Natural killer cell treated with Interleukin-12 subunit alpha and Interleukin-12 subunit beta and Interleukin-15 and Interleukin-18, amount 100 ng/mL, for 72 hours (primary cell): ENCODE measurements around the gene NEDD9. TPM values are rescaled to one million over a fixed set of nuclear protein-coding genes. Genes with fewer than 3 reads are reported as not detected.

Source experiments
- ATAC-seq, 2 donors: fragments of 150-1000 bp; cut with Tn5 transposase in 1 of 2; sonication (Bioruptor Pico), chemical (Tn5 transposase) in 1 of 2; 2 replicates each; pipeline ENCODE4 v1.10.0; 2021
- DNase-seq: peaks from one replicate; pipeline ENCODE4 v3.0.0; 2022; ENCODE audit warnings: low spot score
- H3K27ac Mint-ChIP-seq, 2 donors: 1 replicate in 1 of 2; 2 replicates in 1 of 2; pipeline ENCODE4 v1.8.0; 2022; ENCODE audit warnings: mixed read lengths in 2 of 2, mild to moderate bottlenecking in 1 of 2, moderate library complexity in 1 of 2
- H3K27me3 Mint-ChIP-seq, 2 donors: 1 replicate in 1 of 2; 2 replicates in 1 of 2; pipeline ENCODE4 v1.8.0; 2022; ENCODE audit warnings: mixed read lengths in 2 of 2
- H3K36me3 Mint-ChIP-seq: one replicate; pipeline ENCODE4 v1.8.0; 2022; ENCODE audit warnings: mixed read lengths
- H3K4me1 Mint-ChIP-seq, 2 donors: 1 replicate in 1 of 2; 2 replicates in 1 of 2; pipeline ENCODE4 v1.8.0; 2022; ENCODE audit warnings: low read depth in 2 of 2, mixed read lengths in 2 of 2, mild to moderate bottlenecking in 1 of 2
- H3K4me3 Mint-ChIP-seq: one replicate; pipeline ENCODE4 v1.8.0; 2022; ENCODE audit warnings: mixed read lengths
- H3K9me3 Mint-ChIP-seq: 2 replicates; pipeline ENCODE4 v1.8.0; 2022; ENCODE audit warnings: mixed read lengths
- total RNA-seq, 2 donors: library from RNA; stranded (reverse); gene quantifications; one replicate each; pipeline ENCODE4 v1.2.3, GENCODE V29; 2022

The NEDD9 gene
- total RNA-seq, 2 donors from 2014 or later, result 59.9 to 81.3 TPM

DNA sequence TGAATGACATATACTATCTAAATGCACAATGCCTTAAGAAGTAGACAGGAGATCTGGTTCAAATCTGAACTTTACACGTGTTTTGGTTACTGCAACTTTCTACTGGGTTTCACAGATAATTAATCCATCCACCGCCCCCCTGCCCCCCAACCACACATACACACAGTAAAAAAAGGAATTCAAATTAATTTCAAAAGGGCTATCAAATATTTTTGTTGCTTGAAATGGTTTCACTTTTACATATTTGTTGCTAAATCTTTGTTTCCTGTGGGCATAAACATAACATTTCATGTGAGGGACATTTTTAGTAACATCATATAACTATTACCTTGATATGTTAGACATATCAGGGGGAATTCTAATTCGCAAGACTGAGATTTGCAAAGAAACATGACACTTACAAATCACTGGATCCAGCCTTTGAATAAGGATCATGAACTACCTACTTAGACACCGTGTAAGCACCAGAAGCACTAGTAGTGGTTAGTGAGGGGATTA, 7.5 kb downstream of the NEDD9 start:
- no peak for DNase-seq
- Mint-ChIP-seq H3K4me3 (peak overlapping the region; percentile 85), H3K36me3 (peaks cover 20% of the 10 kb centered on the region), H3K4me1 (peaks cover 81 to 89% of the 10 kb centered on the region in 2 donors), H3K27ac (peak overlapping the region; percentile 95 to 97), H3K9me3 (no peaks in the 10 kb centered on the region), H3K27me3 (no peaks in the 10 kb centered on the region)
- peak; percentile 32 to 60 for ATAC-seq

DNA sequence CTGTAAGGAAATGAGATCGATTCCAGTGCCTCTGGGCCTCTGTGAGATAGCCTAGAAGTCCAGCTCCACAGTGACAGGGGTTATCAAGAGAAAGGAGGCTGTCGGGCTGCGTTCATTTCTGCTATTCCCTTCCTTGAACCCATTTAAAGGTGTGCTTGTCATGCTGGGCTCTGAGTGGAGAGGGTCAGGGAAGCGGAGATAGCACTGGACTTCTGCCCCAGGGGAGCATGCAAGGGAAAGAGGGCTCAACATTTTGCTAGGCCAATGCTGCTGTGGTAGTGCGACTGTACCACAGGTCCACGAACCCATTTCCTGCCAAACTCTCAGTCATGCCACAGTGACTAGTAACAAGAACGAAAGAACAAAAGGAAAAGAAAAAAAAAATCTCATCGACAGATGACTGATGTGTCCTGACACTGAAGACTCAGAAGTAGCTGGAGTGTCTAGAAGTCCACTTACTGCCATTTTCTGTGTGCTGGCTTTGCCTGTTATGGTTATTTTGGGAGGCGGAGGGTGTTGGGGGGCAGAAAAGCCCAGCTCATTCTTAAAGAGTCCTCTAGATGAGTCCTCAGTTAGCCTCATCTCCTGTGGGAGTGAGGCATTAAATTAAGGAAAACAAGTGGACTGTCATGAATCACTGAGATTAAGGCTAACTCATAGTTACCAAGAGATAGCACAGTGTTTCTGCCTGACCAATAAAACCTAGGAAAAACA, 8.1 kb downstream of the NEDD9 start:
- H3K27ac Mint-ChIP-seq, result peak overlapping the region; percentile 95 to 97
- H3K27me3 Mint-ChIP-seq, result no peaks in the 10 kb centered on the region
- DNase-seq, result peak; percentile 88
- peaks cover 80 to 89% of the 10 kb centered on the region in 2 donors for H3K4me1 Mint-ChIP-seq
- H3K9me3 Mint-ChIP-seq, result no peaks in the 10 kb centered on the region
- peak overlapping the region; percentile 85 for H3K4me3 Mint-ChIP-seq
- peaks cover 22% of the 10 kb centered on the region for H3K36me3 Mint-ChIP-seq
- peak; percentile 87 to 96 for ATAC-seq

DNA sequence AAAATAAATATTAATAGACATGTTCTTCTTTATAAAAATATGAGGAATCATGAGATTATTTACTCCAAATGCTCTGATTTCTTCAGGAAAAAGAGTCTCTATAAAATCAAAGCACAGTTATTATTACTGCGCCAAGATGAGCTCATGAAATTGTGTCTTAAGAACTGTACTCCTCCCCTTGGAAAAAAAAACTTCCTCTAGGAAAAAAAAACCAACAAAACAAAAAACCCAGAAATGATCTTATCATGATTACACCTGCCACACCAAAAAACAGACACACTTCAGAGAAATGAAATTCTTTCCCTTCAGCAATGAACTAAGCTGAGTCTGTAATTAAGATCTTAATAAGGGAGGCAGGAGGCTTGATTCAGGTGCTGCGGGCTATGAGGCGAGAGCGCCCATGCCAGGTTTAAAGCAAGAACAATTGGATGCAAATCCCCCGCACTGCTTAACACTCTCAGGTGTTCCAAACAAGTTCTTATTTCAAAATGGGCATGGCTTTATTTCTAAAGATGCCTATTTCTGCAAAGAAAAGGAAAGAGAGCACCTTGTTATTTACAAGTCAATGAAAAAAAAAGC, 9.1 kb downstream of the NEDD9 start:
- peak overlapping the region; percentile 95 to 97 for H3K27ac Mint-ChIP-seq

DNA sequence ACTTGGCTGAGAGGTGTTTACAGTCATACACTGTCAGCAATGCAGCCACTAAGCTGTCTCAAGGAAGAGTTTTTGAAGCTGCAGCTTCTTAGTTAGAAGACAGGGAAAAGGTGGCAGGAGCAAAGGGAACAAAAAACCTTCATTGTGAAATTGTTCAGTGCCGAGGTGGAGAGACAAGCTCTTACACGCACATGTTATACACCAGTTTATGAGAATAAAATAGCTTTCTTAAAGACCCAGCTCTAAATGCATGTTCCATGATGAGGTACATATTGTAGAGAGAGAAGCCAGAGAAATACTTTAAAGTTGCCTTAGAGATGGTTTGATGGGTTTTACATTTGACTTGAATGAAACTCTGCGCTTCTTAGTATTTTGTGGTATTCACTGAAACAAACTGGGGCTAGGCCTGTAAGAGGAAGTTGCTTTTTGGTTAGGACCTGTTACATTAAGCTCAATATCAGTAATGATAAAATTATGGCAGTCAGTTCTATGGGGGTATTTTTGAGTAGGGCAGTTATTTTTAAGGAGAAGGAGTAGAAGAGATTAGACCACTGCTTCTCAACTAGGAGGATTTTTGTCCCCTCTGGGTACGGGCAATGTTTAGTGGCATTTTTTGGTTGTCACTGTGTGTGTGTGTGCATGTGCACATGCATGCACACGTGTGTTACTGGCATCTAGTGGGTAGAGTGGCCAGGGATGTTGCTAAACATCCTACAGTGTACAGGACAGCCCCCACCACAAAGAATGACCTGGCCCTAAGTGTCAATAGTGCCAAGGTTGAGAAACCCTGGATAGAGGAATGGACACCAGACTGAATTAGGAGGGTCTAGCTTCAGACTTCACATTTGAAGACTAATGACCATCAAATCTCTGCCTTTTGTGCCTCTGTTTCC, 9.8 kb downstream of the NEDD9 start:
- no peaks in the 10 kb centered on the region for H3K9me3 Mint-ChIP-seq
- H3K4me1 Mint-ChIP-seq, result peaks cover 87 to 94% of the 10 kb centered on the region in 2 donors
- H3K36me3 Mint-ChIP-seq, result peaks cover 27% of the 10 kb centered on the region
- peak in 1 of 2 donors; percentile 63 for ATAC-seq
- H3K4me3 Mint-ChIP-seq, result peak overlapping the region; percentile 85
- H3K27me3 Mint-ChIP-seq, result no peaks in the 10 kb centered on the region
- no peak for DNase-seq
- H3K27ac Mint-ChIP-seq, result peak overlapping the region; percentile 95 to 97

More for the DNA sequence above, 9.1 kb downstream of the NEDD9 start:
- ATAC-seq, result no peak
- peaks cover 27% of the 10 kb centered on the region for H3K36me3 Mint-ChIP-seq
- no peaks in the 10 kb centered on the region for H3K9me3 Mint-ChIP-seq
- H3K4me1 Mint-ChIP-seq, result peaks cover 87 to 94% of the 10 kb centered on the region in 2 donors
- no peaks in the 10 kb centered on the region for H3K27me3 Mint-ChIP-seq
- peak overlapping the region; percentile 85 for H3K4me3 Mint-ChIP-seq
- DNase-seq, result no peak

DNA sequence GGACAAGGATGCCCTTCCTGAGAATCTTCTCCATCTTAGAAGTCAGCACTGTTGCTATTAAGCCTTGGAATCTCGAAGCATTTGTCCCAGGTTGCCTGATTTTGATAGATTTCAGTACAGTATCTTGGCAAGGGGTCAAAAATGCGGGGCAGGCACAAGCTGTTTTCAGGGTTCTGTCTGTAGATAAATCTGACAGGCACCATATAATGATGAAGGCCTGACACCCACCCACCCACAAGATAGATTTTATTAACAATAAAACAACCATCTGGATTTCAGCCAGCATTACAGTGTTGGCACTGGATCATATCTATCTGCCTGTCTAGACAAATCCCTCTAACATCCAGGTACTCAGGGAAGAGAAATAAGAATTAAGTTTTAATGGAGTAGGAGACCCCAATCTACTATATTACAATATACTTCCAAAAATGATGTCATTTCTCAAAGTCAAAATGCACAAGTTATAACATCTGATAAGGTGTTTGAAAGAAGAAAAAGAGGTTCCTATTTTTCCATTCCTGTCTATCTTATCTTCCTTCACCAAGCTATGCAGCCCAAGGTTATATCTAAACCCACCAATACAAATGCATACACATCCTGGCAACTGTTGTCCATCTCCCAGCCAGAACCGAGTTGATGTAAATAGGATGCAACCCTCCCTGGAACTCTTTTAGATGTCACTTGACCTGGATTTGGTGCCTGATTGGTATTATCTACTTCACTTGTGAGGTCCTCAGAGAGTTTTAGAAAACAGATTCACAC, 10.7 kb downstream of the NEDD9 start:
- Mint-ChIP-seq H3K27me3 (no peaks in the 10 kb centered on the region), H3K4me3 (peak overlapping the region; percentile 85), H3K4me1 (peaks cover 86 to 94% of the 10 kb centered on the region in 2 donors), H3K36me3 (peaks cover 26% of the 10 kb centered on the region), H3K27ac (peak overlapping the region; percentile 95 to 97), H3K9me3 (no peaks in the 10 kb centered on the region)
- no peak for DNase-seq
- no peak for ATAC-seq

DNA sequence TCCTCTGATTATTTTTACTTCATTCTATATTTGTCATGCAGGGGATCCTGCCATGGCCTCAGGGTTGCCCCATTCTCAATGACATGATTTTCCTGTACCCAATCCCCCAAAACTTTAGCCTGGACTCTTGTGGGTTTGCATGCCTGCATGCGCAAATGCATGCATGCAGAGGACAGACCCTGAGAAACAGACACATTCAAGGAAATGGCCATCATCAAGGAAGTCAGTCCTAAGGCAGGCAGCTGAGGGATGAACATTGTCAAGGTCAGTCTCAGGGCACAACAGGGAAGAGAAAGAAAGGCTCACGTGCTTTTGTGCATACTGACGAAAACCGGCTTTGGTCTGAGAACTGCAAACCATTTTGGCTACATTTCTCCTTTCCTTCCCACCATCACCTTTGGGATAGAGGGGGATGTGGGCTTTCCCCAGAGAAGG, 13.1 kb downstream of the NEDD9 start:
- Mint-ChIP-seq H3K27ac (peak overlapping the region; percentile 95 to 97), H3K4me1 (peaks cover 86 to 91% of the 10 kb centered on the region in 2 donors), H3K4me3 (peak overlapping the region; percentile 23), H3K9me3 (no peaks in the 10 kb centered on the region), H3K27me3 (no peaks in the 10 kb centered on the region), H3K36me3 (peaks cover 31% of the 10 kb centered on the region)
- ATAC-seq (no peak), DNase-seq (no peak)

DNA sequence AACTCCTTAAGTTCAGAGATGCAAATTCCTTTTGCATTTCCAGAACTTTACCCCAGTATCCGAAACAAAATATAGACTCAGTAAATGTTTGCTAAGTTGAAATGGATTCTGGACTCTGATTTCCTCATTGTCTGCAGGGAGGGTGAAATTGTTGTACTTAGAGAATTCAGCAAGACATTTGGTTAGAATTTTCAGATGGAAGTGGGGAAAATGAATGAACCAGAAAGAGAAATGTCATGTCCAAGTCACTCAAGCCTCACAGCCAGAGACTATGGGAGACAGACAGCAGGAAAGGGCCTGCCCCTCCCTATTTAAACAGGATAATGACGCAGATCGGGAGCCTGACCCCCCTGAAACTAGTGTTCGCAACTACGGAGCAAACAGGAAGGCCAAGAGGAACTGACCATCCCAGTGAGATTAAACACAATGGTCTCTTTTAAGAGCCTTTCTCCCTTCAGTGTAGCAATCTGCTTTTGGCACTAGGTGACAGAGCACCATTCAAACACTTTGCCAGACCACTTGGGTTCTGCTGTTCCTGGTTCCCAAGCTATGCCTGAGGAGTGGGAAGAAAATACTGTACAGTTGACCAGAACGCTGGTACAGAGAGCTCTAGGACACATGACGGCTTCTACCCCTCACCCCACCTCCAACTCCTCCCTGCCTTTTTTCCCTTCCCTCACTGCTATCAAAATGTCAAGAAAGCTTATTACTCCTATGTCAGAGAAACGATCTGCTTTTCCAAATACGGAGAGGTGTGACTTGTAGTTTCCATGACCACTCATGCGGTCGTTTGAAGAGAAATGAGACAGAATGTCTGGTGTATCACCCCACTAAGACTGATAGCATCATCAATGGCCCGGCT, 13.7 kb downstream of the NEDD9 start:
- Mint-ChIP-seq H3K27me3 (no peaks in the 10 kb centered on the region), H3K4me3 (peak overlapping the region; percentile 23), H3K36me3 (peaks cover 32% of the 10 kb centered on the region), H3K27ac (peak overlapping the region; percentile 95 to 97), H3K4me1 (peaks cover 81 to 88% of the 10 kb centered on the region in 2 donors), H3K9me3 (no peaks in the 10 kb centered on the region)
- ATAC-seq, result no peak
- no peak for DNase-seq

DNA sequence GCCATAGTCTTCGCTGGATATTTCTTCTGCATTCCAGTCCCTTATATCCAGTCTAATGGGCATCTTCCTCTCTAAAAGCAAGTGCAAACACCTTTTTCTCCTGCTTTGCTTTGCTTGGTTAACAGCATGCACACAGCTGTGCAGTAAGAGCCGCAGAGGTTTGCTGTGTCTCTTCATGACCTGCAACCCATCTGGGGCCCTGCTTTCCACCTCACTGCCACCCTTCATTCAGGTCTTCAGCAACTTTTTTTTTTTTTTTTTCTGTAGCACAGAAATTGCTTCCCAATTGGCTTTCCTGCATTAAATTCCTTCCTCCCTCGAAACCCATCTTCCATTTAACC, 14.4 kb downstream of the NEDD9 start:
- Mint-ChIP-seq H3K4me3 (no peak overlapping the region), H3K27me3 (no peaks in the 10 kb centered on the region), H3K9me3 (no peaks in the 10 kb centered on the region), H3K27ac (peak overlapping the region; percentile 71 to 97), H3K36me3 (peaks cover 36% of the 10 kb centered on the region), H3K4me1 (peaks cover 81 to 87% of the 10 kb centered on the region in 2 donors)
- no peak for DNase-seq
- no peak for ATAC-seq

DNA sequence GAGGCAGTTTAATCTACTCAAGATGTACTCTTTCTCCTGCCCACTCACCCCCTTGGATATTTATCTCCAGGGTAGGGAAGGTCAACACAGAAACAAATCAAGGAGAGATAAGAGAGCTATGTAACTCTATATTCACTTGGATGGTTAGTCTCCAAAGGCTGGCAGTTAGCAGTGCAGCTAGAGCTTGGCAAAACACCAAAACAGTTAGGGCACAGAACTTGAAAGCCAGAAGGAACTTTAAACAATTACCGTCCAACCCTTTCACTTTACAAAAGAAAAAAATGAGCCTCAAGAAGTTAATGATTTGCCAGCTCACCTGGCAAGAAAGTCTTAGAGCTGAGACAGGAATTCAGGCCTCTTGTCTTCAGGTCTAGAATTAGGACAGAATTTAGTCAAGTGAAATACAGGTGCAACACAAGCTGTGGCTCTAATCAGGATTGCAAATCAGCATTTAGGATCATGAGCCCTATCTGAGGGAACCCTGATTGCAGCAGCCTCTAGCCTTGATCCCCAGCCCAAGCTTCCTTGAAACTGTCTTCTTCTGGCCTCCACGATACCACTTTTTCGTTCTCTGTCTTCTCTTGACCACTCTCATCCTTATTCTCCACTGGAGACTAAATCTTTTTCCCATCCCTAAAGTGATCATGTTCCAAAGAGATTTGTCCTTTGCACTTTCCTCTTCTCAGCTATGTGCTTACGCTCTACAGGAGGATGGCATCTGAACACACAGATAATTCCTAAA, 14.9 kb downstream of the NEDD9 start:
- Mint-ChIP-seq H3K9me3 (no peaks in the 10 kb centered on the region), H3K36me3 (peaks cover 41% of the 10 kb centered on the region), H3K27ac (peak overlapping the region; percentile 71 to 97), H3K4me3 (peak overlapping the region; percentile 34), H3K4me1 (peaks cover 81 to 87% of the 10 kb centered on the region in 2 donors), H3K27me3 (no peaks in the 10 kb centered on the region)
- DNase-seq (no peak), ATAC-seq (no peak)

DNA sequence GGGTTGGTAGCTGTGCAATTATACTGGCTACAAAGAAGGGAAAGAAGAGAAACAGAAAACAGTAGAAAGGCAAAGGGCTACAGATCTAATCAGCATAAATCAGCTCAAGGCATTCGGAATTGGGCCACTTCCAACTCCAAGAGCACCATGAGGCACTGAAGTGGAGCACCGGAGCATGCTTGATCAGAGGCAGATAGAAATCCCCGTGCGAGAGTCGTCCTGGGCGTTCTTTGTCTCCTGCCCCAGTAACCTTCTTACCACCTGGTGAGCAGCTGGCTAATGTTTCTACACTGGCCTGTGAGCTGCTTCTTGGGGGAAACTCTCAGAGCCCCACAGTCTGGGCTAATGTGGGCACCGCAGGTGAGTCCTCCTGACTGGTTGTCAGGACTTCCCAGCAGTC, 16.7 kb downstream of the NEDD9 start:
- DNase-seq, result no peak
- Mint-ChIP-seq H3K9me3 (no peaks in the 10 kb centered on the region), H3K27ac (peak overlapping the region; percentile 38 to 67), H3K27me3 (no peaks in the 10 kb centered on the region), H3K4me1 (peaks cover 83 to 86% of the 10 kb centered on the region in 2 donors), H3K4me3 (no peak overlapping the region), H3K36me3 (peaks cover 46% of the 10 kb centered on the region)
- no peak for ATAC-seq

DNA sequence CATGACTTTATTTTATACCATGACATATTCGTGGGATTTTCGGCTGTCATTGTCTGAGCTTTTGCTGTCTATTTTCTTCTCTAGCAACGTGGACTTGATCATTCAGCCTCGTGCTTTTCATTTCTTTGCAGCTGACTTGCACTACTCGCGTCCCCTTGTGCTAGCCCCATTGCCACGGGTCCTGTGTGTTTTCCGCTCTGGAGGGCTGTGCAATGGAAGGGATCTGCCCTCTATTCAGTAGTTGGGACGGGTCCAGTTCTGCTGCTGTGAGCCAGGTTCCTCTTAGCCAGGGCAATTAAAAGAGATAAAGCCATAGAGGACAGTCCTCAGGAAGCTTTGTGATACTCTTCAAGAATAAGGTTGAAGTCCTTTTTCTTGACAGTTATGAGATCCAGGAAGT, 17.6 kb downstream of the NEDD9 start:
- ATAC-seq (no peak), DNase-seq (no peak)
- no peak overlapping the region for H3K4me3 Mint-ChIP-seq
- peaks cover 82% of the 10 kb centered on the region in 2 donors for H3K4me1 Mint-ChIP-seq
- peaks cover 39% of the 10 kb centered on the region for H3K36me3 Mint-ChIP-seq
- peak overlapping the region; percentile 38 to 67 for H3K27ac Mint-ChIP-seq
- no peaks in the 10 kb centered on the region for H3K27me3 Mint-ChIP-seq
- H3K9me3 Mint-ChIP-seq, result no peaks in the 10 kb centered on the region
